HEK293 (cell line): ENCODE measurements around the gene PDPK1.

Experiments
- CTCF ChIA-PET: fragments of 350-600 bp; formaldehyde crosslinking; extraction: SDS; loops from one replicate; lab custom pipeline; 2021; ENCODE audit warnings: antibody characterized with exemption; lab: Yijun Ruan, JAX
- POLR2A ChIA-PET: fragments of 300-600 bp; formaldehyde crosslinking; extraction: SDS; loops from one replicate; lab custom pipeline; 2020; ENCODE audit warnings: antibody characterized with exemption, inconsistent platforms; lab: Yijun Ruan, JAX
- H3K27ac ChIP-seq: fragments of 200-500 bp; sonication (Bioruptor generic); 2 replicates; pipeline ENCODE4 v1.5.1; 2014; ENCODE audit warnings: low read depth, low read length, control low read depth, inconsistent platforms; ENCODE audit errors: extremely low read depth
- H3K36me3 ChIP-seq, 2 experiments: fragments of 200-500 bp in 1 of 2; sonication (Bioruptor generic) in 1 of 2; 1 replicate in 1 of 2; 2 replicates in 1 of 2; pipeline ENCODE4 v1.5.1; 2014 to 2017; ENCODE audit warnings: inconsistent platforms in 2 of 2, low read length in 2 of 2; ENCODE audit not compliant: control insufficient read depth in 2 of 2, insufficient read depth in 1 of 2
- H3K4me1 ChIP-seq: fragments of 200-500 bp; sonication (Bioruptor generic); 2 replicates; pipeline ENCODE4 v1.5.1; 2014; ENCODE audit warnings: mild to moderate bottlenecking, low read length, inconsistent platforms; ENCODE audit not compliant: control insufficient read depth, insufficient read depth
- H3K4me3 ChIP-seq: 2 replicates; pipeline ENCODE4 v1.5.1; 2011; ENCODE audit warnings: low read depth, mild to moderate bottlenecking, control low read depth, low read length, moderate library complexity
- H3K9me3 ChIP-seq: fragments of 200-500 bp; sonication (Bioruptor generic); 2 replicates; pipeline ENCODE4 v1.5.1; 2014; ENCODE audit warnings: low read depth, low read length, inconsistent platforms; ENCODE audit not compliant: control insufficient read depth, insufficient read depth
- GLIS1 ChIP-seq: fragments of 450-650 bp; formaldehyde crosslinking; IDR thresholded peaks from 2 replicates; pipeline ENCODE4 v1.5.1; 2016; ENCODE audit warnings: missing biosample characterization, missing genetic modification characterization
- KLF1 ChIP-seq: fragments of 450-650 bp; formaldehyde crosslinking; IDR thresholded peaks from 2 replicates; pipeline ENCODE4 v1.5.1; 2016; ENCODE audit warnings: missing biosample characterization, missing genetic modification characterization
- KLF9 ChIP-seq: fragments of 450-650 bp; formaldehyde crosslinking; IDR thresholded peaks from 2 replicates; pipeline ENCODE4 v1.5.1; 2016; ENCODE audit warnings: missing biosample characterization, missing genetic modification characterization, low read depth
- PRDM1 ChIP-seq: fragments of 450-650 bp; formaldehyde crosslinking; IDR thresholded peaks from 2 replicates; pipeline ENCODE4; 2016; ENCODE audit warnings: missing biosample characterization, missing genetic modification characterization
- SALL2 ChIP-seq: fragments of 450-650 bp; formaldehyde crosslinking; IDR thresholded peaks from 2 replicates; pipeline ENCODE4 v1.5.0; 2017; ENCODE audit warnings: missing biosample characterization, mild to moderate bottlenecking, missing genetic modification characterization, borderline replicate concordance
- ZFP41 ChIP-seq: fragments of 450-650 bp; formaldehyde crosslinking; IDR thresholded peaks from 2 replicates; pipeline ENCODE4 v1.5.1; 2016; ENCODE audit warnings: missing biosample characterization, missing genetic modification characterization, borderline replicate concordance
- ZIC2 ChIP-seq: fragments of 450-650 bp; formaldehyde crosslinking; IDR thresholded peaks from 2 replicates; pipeline ENCODE4 v1.5.1; 2016; ENCODE audit warnings: missing biosample characterization, missing genetic modification characterization
- ZNF138 ChIP-seq: fragments of 450-650 bp; formaldehyde crosslinking; IDR thresholded peaks from 2 replicates; pipeline ENCODE4 v1.5.1; 2016; ENCODE audit warnings: missing biosample characterization, missing genetic modification characterization, borderline replicate concordance
- ZNF175 ChIP-seq: fragments of 450-650 bp; formaldehyde crosslinking; IDR thresholded peaks from 2 replicates; pipeline ENCODE4 v1.5.1; 2016; ENCODE audit warnings: missing biosample characterization, missing genetic modification characterization
- ZNF292 ChIP-seq: fragments of 450-650 bp; formaldehyde crosslinking; IDR thresholded peaks from 2 replicates; pipeline ENCODE4 v1.5.1; 2016; ENCODE audit warnings: low read depth, missing biosample characterization, missing genetic modification characterization, borderline replicate concordance
- ZNF302 ChIP-seq: fragments of 450-650 bp; formaldehyde crosslinking; IDR thresholded peaks from 2 replicates; pipeline ENCODE4 v1.5.1; 2016; ENCODE audit warnings: missing biosample characterization, missing genetic modification characterization, low read depth
- ZNF354C ChIP-seq: fragments of 450-650 bp; formaldehyde crosslinking; IDR thresholded peaks from 2 replicates; pipeline ENCODE4 v1.5.1; 2016; ENCODE audit warnings: missing biosample characterization, missing genetic modification characterization, low read depth, borderline replicate concordance
- ZNF37A ChIP-seq: fragments of 450-650 bp; IDR thresholded peaks from 2 replicates; pipeline ENCODE4 v1.5.1; 2018; ENCODE audit warnings: missing biosample characterization, missing genetic modification characterization
- ZNF600 ChIP-seq: fragments of 450-650 bp; formaldehyde crosslinking; IDR thresholded peaks from 2 replicates; pipeline ENCODE4 v1.5.1; 2016; ENCODE audit warnings: missing biosample characterization, missing genetic modification characterization
- ZNF843 ChIP-seq: fragments of 450-650 bp; formaldehyde crosslinking; IDR thresholded peaks from 2 replicates; pipeline ENCODE4 v1.5.1; 2016; ENCODE audit warnings: missing biosample characterization, missing genetic modification characterization
- TF ChIP-seq, protein P1 (sequence below): fragments of 450-650 bp; formaldehyde crosslinking; IDR thresholded peaks from 2 replicates; pipeline ENCODE4 v1.5.1; 2016; ENCODE audit warnings: missing biosample characterization, missing genetic modification characterization

Gene PDPK1

DNA sequence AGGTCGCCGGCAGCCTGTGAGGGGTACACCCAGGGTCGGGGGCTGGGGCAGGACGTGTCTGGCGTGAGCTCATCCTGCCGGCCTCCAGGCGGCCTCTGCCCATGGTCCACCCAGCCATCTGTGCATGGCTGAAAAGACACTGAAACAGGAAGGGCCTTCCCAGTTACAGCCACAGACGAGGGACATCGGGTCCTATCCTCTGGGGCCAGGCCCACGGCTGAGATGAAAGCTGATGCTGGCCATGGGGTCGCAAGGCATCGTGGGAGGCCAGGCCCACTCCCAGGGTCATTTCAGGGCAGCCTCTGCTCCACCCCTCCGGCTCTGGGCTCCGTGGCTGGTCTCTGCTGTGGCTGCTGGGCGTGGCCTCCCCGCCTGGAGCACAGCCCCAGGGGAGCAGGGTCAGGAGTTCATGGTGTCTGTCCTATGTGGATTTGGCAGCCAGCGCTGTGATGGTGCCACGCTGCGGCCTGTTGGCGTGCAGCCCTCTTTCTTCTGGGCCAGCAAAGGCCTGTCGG is 40.6 kb upstream of the PDPK1 start:
- peaks cover 0 to 39% of the 10 kb centered on the region in 2 experiments; a peak in 1 of 3 replicates for H3K36me3 ChIP-seq
- H3K9me3 ChIP-seq = no peaks in the 10 kb centered on the region
- H3K27ac ChIP-seq = no peak overlapping the region
- H3K4me1 ChIP-seq = peaks cover 5% of the 10 kb centered on the region
- H3K4me3 ChIP-seq = no peak overlapping the region
- TF ChIP-seq GLIS1 (tag by site-specific recombination) = peak; percentile 57
- no peak for TF ChIP-seq SALL2
- no peak for TF ChIP-seq KLF9 (tag by site-specific recombination)
- peak; percentile 74 for TF ChIP-seq KLF1 (tag by site-specific recombination)
- ChIA-PET POLR2A (interaction anchor here (0.6 kb wide), 1 partner anchor 21 kb away, joined by 3 read pairs; no protein-coding TSS in a partner anchor), CTCF (no interaction called here)

- Histone ChIP-seq H3K27ac (no peak overlapping the region), H3K36me3 (peaks cover 0 to 39% of the 10 kb centered on the region in 2 experiments; a peak in 1 of 3 replicates), H3K4me1 (peaks cover 7% of the 10 kb centered on the region), H3K4me3 (no peak overlapping the region), H3K9me3 (no peaks in the 10 kb centered on the region)
- POLR2A ChIA-PET = no interaction called here
- CTCF ChIA-PET = no interaction called here
- TF ChIP-seq ZNF292 = no peak
- TF ChIP-seq PRDM1 (tag by site-specific recombination) = 0 out of 2 replicates have a peak, but pooled peaks have one; percentile 40
Observed at GRCh38 chr16:2497695-2498484, 39.9 kb upstream of the PDPK1 start.

GRCh38 chr16:2498531-2499253 is 39.1 kb upstream of the PDPK1 start:
- ChIA-PET CTCF (no interaction called here), POLR2A (no interaction called here)
- Histone ChIP-seq H3K27ac (no peak overlapping the region), H3K9me3 (no peaks in the 10 kb centered on the region), H3K4me1 (peaks cover 7% of the 10 kb centered on the region), H3K4me3 (no peak overlapping the region), H3K36me3 (peaks cover 0 to 39% of the 10 kb centered on the region in 2 experiments; a peak in 1 of 3 replicates)
- TF ChIP-seq ZFP41 (tag by site-specific recombination) = no peak
- peak; percentile 44; the same call in 1 of the 2 replicates for TF ChIP-seq ZNF600
- peak; percentile 23; the same call in 1 of the 2 replicates for TF ChIP-seq ZIC2 (tag by site-specific recombination)
- TF ChIP-seq GLIS1 (tag by site-specific recombination) = peak; percentile 55

GRCh38 chr16:2499454-2499853 is 38.4 kb upstream of the PDPK1 start:
- H3K4me1 ChIP-seq = peaks cover 7% of the 10 kb centered on the region
- ChIA-PET POLR2A (interaction anchor here (0.6 kb wide), 1 partner anchor 44 kb away, joined by 3 read pairs; no protein-coding TSS in a partner anchor), CTCF (interaction anchor here (2.6 kb wide), 1 partner anchor 304 kb away, joined by 28 read pairs; the partner anchor contains the start of gene CASKIN1)
- no peak overlapping the region for H3K4me3 ChIP-seq
- no peak for TF ChIP-seq ZNF354C (tag by site-specific recombination)
- no peak for TF ChIP-seq ZNF175 (tag by site-specific recombination)
- TF ChIP-seq ZNF37A (tag by site-specific recombination) = no peak
- no peak for TF ChIP-seq ZNF843 (tag by site-specific recombination)
- TF ChIP-seq ZNF138 (tag by site-specific recombination) = no peak
- TF ChIP-seq, protein P1, sequence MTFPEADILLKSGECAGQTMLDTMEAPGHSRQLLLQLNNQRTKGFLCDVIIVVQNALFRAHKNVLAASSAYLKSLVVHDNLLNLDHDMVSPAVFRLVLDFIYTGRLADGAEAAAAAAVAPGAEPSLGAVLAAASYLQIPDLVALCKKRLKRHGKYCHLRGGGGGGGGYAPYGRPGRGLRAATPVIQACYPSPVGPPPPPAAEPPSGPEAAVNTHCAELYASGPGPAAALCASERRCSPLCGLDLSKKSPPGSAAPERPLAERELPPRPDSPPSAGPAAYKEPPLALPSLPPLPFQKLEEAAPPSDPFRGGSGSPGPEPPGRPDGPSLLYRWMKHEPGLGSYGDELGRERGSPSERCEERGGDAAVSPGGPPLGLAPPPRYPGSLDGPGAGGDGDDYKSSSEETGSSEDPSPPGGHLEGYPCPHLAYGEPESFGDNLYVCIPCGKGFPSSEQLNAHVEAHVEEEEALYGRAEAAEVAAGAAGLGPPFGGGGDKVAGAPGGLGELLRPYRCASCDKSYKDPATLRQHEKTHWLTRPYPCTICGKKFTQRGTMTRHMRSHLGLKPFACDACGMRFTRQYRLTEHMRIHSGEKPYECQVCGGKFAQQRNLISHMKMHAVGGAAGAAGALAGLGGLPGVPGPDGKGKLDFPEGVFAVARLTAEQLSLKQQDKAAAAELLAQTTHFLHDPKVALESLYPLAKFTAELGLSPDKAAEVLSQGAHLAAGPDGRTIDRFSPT (tag by site-specific recombination) = no peak
- no peak for TF ChIP-seq ZNF302 (tag by site-specific recombination)
- no peak overlapping the region for H3K27ac ChIP-seq
- no peaks in the 10 kb centered on the region for H3K9me3 ChIP-seq
- H3K36me3 ChIP-seq = peaks cover 0 to 39% of the 10 kb centered on the region in 2 experiments; a peak in 1 of 3 replicates
